Measurements from ENCODE around the gene PER3.

PER3 gene

GRCh38 chr1:7871136-7871535, 87.0 kb downstream of the PER3 start:
- Histone ChIP-seq H3K27ac (ENCODE audit: low read depth, low read length, severe bottlenecking) (no peak overlapping the region), H3K36me3 (ENCODE audit: control insufficient read depth, insufficient read depth, low read length) (no peaks in the 10 kb centered on the region), H3K4me1 (ENCODE audit: control insufficient read depth, insufficient read depth, low read length, poor library complexity, severe bottlenecking) (no peaks in the 10 kb centered on the region), H3K4me3 (ENCODE audit: extremely low read depth, insufficient read depth, low read length, poor library complexity, severe bottlenecking) (no peak overlapping the region), H3K9me3 (ENCODE audit: control insufficient read depth, low read length) (no peaks in the 10 kb centered on the region)
- 90% methylated on average over 2 of the region's 6 CpGs; no CpG with 5 or more reads in 1 of the 2 experiments for WGBS, 2 experiments (ENCODE audit: insufficient coverage in 2 of 2)

- Histone ChIP-seq H3K36me3 (ENCODE audit: control insufficient read depth, insufficient read depth, low read length) (no peaks in the 10 kb centered on the region), H3K27ac (ENCODE audit: low read depth, low read length, severe bottlenecking) (no peak overlapping the region), H3K4me1 (ENCODE audit: control insufficient read depth, insufficient read depth, low read length, poor library complexity, severe bottlenecking) (no peaks in the 10 kb centered on the region), H3K4me3 (ENCODE audit: extremely low read depth, insufficient read depth, low read length, poor library complexity, severe bottlenecking) (no peak overlapping the region), H3K9me3 (ENCODE audit: control insufficient read depth, low read length) (peaks cover 5% of the 10 kb centered on the region)
- WGBS, 2 experiments (ENCODE audit: insufficient coverage in 2 of 2) = 96% methylated on average over 7 to 8 of the region's 11 CpGs
Observed at GRCh38 chr1:7873801-7874795, 90.0 kb downstream of the PER3 start.

GRCh38 chr1:7878027-7878426, 93.9 kb downstream of the PER3 start:
- H3K4me3 ChIP-seq (ENCODE audit: extremely low read depth, insufficient read depth, low read length, poor library complexity, severe bottlenecking) = no peak overlapping the region
- H3K4me1 ChIP-seq (ENCODE audit: control insufficient read depth, insufficient read depth, low read length, poor library complexity, severe bottlenecking) = no peaks in the 10 kb centered on the region
- H3K36me3 ChIP-seq (ENCODE audit: control insufficient read depth, insufficient read depth, low read length) = no peaks in the 10 kb centered on the region
- no CpG with 5 or more reads among the region's 1 CpG for WGBS, 2 experiments (ENCODE audit: insufficient coverage in 2 of 2)
- H3K27ac ChIP-seq (ENCODE audit: low read depth, low read length, severe bottlenecking) = no peak overlapping the region
- H3K9me3 ChIP-seq (ENCODE audit: control insufficient read depth, low read length) = peaks cover 5% of the 10 kb centered on the region

DNA sequence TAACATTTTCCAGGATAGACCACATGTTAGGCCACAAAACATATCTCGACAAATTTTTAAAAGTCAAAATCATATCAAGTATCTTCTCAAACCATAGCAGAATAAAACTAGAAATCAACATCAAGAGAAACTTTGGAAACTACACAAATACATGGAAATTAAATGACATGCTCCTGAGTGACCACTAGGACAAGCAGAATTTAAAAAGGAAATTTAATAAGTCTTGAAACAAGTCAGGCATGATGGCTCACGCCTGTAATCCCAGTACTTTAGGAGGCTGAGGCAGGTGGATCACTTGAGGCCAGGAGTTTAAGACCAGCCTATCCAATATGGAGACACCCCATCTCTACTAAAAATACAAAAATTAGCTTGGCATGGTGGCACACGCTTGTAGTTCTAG, 95.1 kb downstream of the PER3 start:
- Histone ChIP-seq H3K4me3 (ENCODE audit: extremely low read depth, insufficient read depth, low read length, poor library complexity, severe bottlenecking) (no peak overlapping the region), H3K36me3 (ENCODE audit: control insufficient read depth, insufficient read depth, low read length) (no peaks in the 10 kb centered on the region), H3K9me3 (ENCODE audit: control insufficient read depth, low read length) (peaks cover 5% of the 10 kb centered on the region), H3K27ac (ENCODE audit: low read depth, low read length, severe bottlenecking) (no peak overlapping the region), H3K4me1 (ENCODE audit: control insufficient read depth, insufficient read depth, low read length, poor library complexity, severe bottlenecking) (no peaks in the 10 kb centered on the region)
- 70 to 93% methylated on average over 2 to 3 of the region's 3 CpGs for WGBS, 2 experiments (ENCODE audit: insufficient coverage in 2 of 2)

- Histone ChIP-seq H3K36me3 (ENCODE audit: control insufficient read depth, insufficient read depth, low read length) (no peaks in the 10 kb centered on the region), H3K9me3 (ENCODE audit: control insufficient read depth, low read length) (no peaks in the 10 kb centered on the region), H3K4me3 (ENCODE audit: extremely low read depth, insufficient read depth, low read length, poor library complexity, severe bottlenecking) (no peak overlapping the region), H3K4me1 (ENCODE audit: control insufficient read depth, insufficient read depth, low read length, poor library complexity, severe bottlenecking) (no peaks in the 10 kb centered on the region), H3K27ac (ENCODE audit: low read depth, low read length, severe bottlenecking) (no peak overlapping the region)
- WGBS, 2 experiments (ENCODE audit: insufficient coverage in 2 of 2) = 79 to 85% methylated on average over 1 of the region's 1 CpG
Observed at GRCh38 chr1:7884757-7885156, 100.7 kb downstream of the PER3 start.

GRCh38 chr1:7885513-7886404, 101.7 kb downstream of the PER3 start:
- Histone ChIP-seq H3K27ac (ENCODE audit: low read depth, low read length, severe bottlenecking) (no peak overlapping the region), H3K36me3 (ENCODE audit: control insufficient read depth, insufficient read depth, low read length) (no peaks in the 10 kb centered on the region), H3K9me3 (ENCODE audit: control insufficient read depth, low read length) (no peaks in the 10 kb centered on the region), H3K4me1 (ENCODE audit: control insufficient read depth, insufficient read depth, low read length, poor library complexity, severe bottlenecking) (no peaks in the 10 kb centered on the region), H3K4me3 (ENCODE audit: extremely low read depth, insufficient read depth, low read length, poor library complexity, severe bottlenecking) (no peak overlapping the region)
- WGBS, 2 experiments (ENCODE audit: insufficient coverage in 2 of 2) = 87 to 89% methylated on average over 6 to 18 of the region's 27 CpGs

DNA sequence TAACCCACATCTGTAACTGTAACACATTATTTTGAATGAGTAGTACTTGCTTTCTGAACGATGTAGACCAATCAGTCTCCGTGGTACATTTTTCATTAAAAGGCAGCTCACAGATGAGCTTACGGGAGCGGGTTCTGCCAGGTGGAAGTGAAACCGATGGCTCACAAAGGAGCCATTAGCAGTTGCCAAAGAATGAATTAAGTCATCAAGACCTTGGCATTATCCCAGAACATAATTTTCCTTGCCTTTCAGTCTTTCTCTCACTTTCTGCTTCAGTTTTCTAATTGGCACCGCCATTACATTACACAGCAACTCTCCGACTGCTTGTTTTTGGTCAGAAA, 102.3 kb downstream of the PER3 start:
- WGBS, 2 experiments (ENCODE audit: insufficient coverage in 2 of 2) = 91 to 93% methylated on average over 5 to 6 of the region's 7 CpGs
- H3K4me1 ChIP-seq (ENCODE audit: control insufficient read depth, insufficient read depth, low read length, poor library complexity, severe bottlenecking) = no peaks in the 10 kb centered on the region

GRCh38 chr1:7888248-7889081, 104.4 kb downstream of the PER3 start:
- Histone ChIP-seq H3K36me3 (ENCODE audit: control insufficient read depth, insufficient read depth, low read length) (no peaks in the 10 kb centered on the region), H3K9me3 (ENCODE audit: control insufficient read depth, low read length) (no peaks in the 10 kb centered on the region), H3K4me1 (ENCODE audit: control insufficient read depth, insufficient read depth, low read length, poor library complexity, severe bottlenecking) (no peaks in the 10 kb centered on the region), H3K4me3 (ENCODE audit: extremely low read depth, insufficient read depth, low read length, poor library complexity, severe bottlenecking) (no peak overlapping the region), H3K27ac (ENCODE audit: low read depth, low read length, severe bottlenecking) (no peak overlapping the region)
- 87 to 92% methylated on average over 6 to 9 of the region's 9 CpGs for WGBS, 2 experiments (ENCODE audit: insufficient coverage in 2 of 2)

More for the DNA sequence above, 102.3 kb downstream of the PER3 start:
- H3K4me3 ChIP-seq (ENCODE audit: extremely low read depth, insufficient read depth, low read length, poor library complexity, severe bottlenecking) = no peak overlapping the region
- no peak overlapping the region for H3K27ac ChIP-seq (ENCODE audit: low read depth, low read length, severe bottlenecking)
- no peaks in the 10 kb centered on the region for H3K36me3 ChIP-seq (ENCODE audit: control insufficient read depth, insufficient read depth, low read length)
- H3K9me3 ChIP-seq (ENCODE audit: control insufficient read depth, low read length) = no peaks in the 10 kb centered on the region

DNA sequence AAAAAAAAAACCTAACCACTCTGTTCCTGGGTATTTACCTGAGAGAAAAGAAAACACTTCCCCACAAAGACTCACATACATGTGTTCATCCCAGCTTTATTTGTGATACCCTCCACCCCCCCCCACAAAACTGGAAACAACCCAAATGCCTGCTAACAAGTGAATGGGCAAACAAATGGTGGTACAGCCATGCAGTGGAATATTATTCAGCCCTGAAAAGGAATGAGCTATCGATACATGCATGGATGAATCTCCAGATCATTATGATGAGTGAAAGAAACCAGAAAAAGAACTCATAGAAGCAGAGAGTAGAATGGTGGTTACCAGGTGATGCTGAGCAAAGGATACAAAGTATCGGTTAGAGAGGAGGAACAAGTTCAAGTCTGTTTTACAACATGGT, 106.8 kb downstream of the PER3 start:
- 90 to 92% methylated on average over 2 of the region's 2 CpGs for WGBS, 2 experiments (ENCODE audit: insufficient coverage in 2 of 2)
- Histone ChIP-seq H3K9me3 (ENCODE audit: control insufficient read depth, low read length) (no peaks in the 10 kb centered on the region), H3K36me3 (ENCODE audit: control insufficient read depth, insufficient read depth, low read length) (no peaks in the 10 kb centered on the region), H3K4me1 (ENCODE audit: control insufficient read depth, insufficient read depth, low read length, poor library complexity, severe bottlenecking) (no peaks in the 10 kb centered on the region), H3K27ac (ENCODE audit: low read depth, low read length, severe bottlenecking) (no peak overlapping the region), H3K4me3 (ENCODE audit: extremely low read depth, insufficient read depth, low read length, poor library complexity, severe bottlenecking) (no peak overlapping the region)

GRCh38 chr1:7891804-7892203, 107.7 kb downstream of the PER3 start:
- H3K9me3 ChIP-seq (ENCODE audit: control insufficient read depth, low read length) = no peaks in the 10 kb centered on the region
- H3K27ac ChIP-seq (ENCODE audit: low read depth, low read length, severe bottlenecking) = no peak overlapping the region
- 83 to 84% methylated on average over 6 to 7 of the region's 9 CpGs for WGBS, 2 experiments (ENCODE audit: insufficient coverage in 2 of 2)
- H3K4me3 ChIP-seq (ENCODE audit: extremely low read depth, insufficient read depth, low read length, poor library complexity, severe bottlenecking) = no peak overlapping the region
- H3K36me3 ChIP-seq (ENCODE audit: control insufficient read depth, insufficient read depth, low read length) = no peaks in the 10 kb centered on the region
- H3K4me1 ChIP-seq (ENCODE audit: control insufficient read depth, insufficient read depth, low read length, poor library complexity, severe bottlenecking) = no peaks in the 10 kb centered on the region
